Smooth muscle cell (in vitro differentiated cells): ENCODE data around the gene KIF3C. TPM values are rescaled to one million over a fixed set of nuclear protein-coding genes. Genes with fewer than 3 reads are reported as not detected.
"Not testable (repeated sequence)": the region's sequence is repeated elsewhere in the genome, so short reads cannot be mapped to it uniquely, and the experiment has no call there.

Experiments
- DNase-seq: peaks from one replicate; lab custom pipeline; 2025; ENCODE audit not compliant: unreplicated experiment; lab: John Stamatoyannopoulos, UW
- H2AFZ ChIP-seq: fragments of 200-600 bp; sonication (generic); 2 replicates; pipeline ENCODE4 v1.6.0; 2016; ENCODE audit warnings: antibody characterized with exemption, low read depth, mild to moderate bottlenecking
- H3F3A ChIP-seq: fragments of 200-600 bp; sonication (generic); 2 replicates; pipeline ENCODE4 v1.6.0; 2017; ENCODE audit warnings: antibody characterized with exemption, low read depth
- H3K27ac ChIP-seq: fragments of 200-600 bp; sonication (generic); 2 replicates; pipeline ENCODE4 v1.5.1; 2016; ENCODE audit warnings: low read depth, mild to moderate bottlenecking
- H3K27me3 ChIP-seq: fragments of 200-600 bp; sonication (generic); 2 replicates; pipeline ENCODE4 v1.6.1; 2016; ENCODE audit warnings: low read depth, mild to moderate bottlenecking
- H3K36me3 ChIP-seq: fragments of 200-600 bp; sonication (generic); 2 replicates; pipeline ENCODE4 v1.5.1; 2016; ENCODE audit warnings: low read depth
- H3K4me1 ChIP-seq: fragments of 200-600 bp; sonication (generic); 2 replicates; pipeline ENCODE4 v1.5.1; 2016; ENCODE audit warnings: low read depth
- H3K4me2 ChIP-seq: fragments of 200-600 bp; sonication (generic); 2 replicates; pipeline ENCODE4 v1.6.0; 2016; ENCODE audit warnings: mild to moderate bottlenecking
- H3K4me3 ChIP-seq: fragments of 200-600 bp; sonication (generic); 2 replicates; pipeline ENCODE4 v1.5.1; 2016; ENCODE audit warnings: mild to moderate bottlenecking
- H3K79me2 ChIP-seq: fragments of 200-600 bp; sonication (generic); 2 replicates; pipeline ENCODE4 v1.6.0; 2016; ENCODE audit warnings: low read depth, mild to moderate bottlenecking
- H3K9ac ChIP-seq: fragments of 200-600 bp; sonication (generic); 2 replicates; pipeline ENCODE4 v1.6.0; 2016; ENCODE audit warnings: low read depth
- H3K9me3 ChIP-seq: fragments of 200-600 bp; sonication (generic); replicated peaks from 2 replicates; pipeline ENCODE4 v1.5.1; 2016; ENCODE audit warnings: low read depth
- H4K20me1 ChIP-seq: fragments of 200-600 bp; sonication (generic); 2 replicates; pipeline ENCODE4 v1.6.0; 2016; ENCODE audit warnings: low read depth
- WGBS: methylation state at CpG from one replicate; pipeline ENCODE4 v1.1.7; 2016; ENCODE audit warnings: low lambda C conversion rate; 5-methylcytosine and 5-hydroxymethylcytosine counted together
- polyA plus RNA-seq: library from polyadenylated mRNA; unstranded; fragments of >200 nt; fragmentation: Nextera tagmentation; extraction: Ambion mirVana; gene quantifications from 2 replicates; pipeline ENCODE4 v1.2.1, GENCODE V29; 2016
- total RNA-seq: library from RNA; depleted of rRNA; stranded (reverse); fragments of >200 nt; gene quantifications from 2 replicates; pipeline ENCODE4 v1.2.3, GENCODE V29; 2014
- TF ChIP-seq, protein P1 (sequence below): fragments of 200-600 bp; sonication (generic); IDR thresholded peaks from 2 replicates; pipeline ENCODE4 v1.5.1; 2017; ENCODE audit warnings: borderline replicate concordance, mild to moderate bottlenecking, antibody characterized with exemption; ENCODE audit not compliant: insufficient read depth, poor library complexity, severe bottlenecking

Gene KIF3C
- total and polyA plus RNA-seq, 2 experiments from 2014 or later = 14.7 to 18.9 TPM

DNA sequence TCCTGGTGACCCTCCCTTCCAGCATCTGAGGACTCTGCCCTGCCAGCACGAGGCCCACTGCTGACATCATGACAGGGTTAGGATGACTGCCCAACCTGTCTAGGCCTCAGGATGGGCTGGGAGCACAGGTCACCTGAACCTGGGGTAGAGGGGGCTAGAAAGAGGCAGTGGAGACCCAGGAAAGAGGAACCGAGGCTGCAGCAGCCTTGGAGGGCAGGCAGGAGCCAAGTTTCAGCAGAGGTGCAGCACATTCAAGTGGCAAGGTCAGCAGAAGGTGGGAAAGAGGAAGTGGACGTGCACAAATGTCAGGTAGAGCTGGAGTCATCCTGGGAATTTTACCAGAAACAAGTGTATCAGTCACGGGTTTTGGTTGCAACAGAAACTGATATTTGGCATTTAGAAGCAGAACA is 37.9 kb upstream of the KIF3C start:
- H3K4me3 ChIP-seq = no peak overlapping the region
- no peaks in the 10 kb centered on the region for H4K20me1 ChIP-seq
- H3K4me2 ChIP-seq = no peak overlapping the region
- WGBS = 78% methylated on average over 4 of the region's 4 CpGs
- no peaks in the 10 kb centered on the region for H3K9me3 ChIP-seq
- DNase-seq = no peak
- H3K4me1 ChIP-seq = peaks cover 9% of the 10 kb centered on the region
- H3F3A ChIP-seq = no peaks in the 10 kb centered on the region
- no peaks in the 10 kb centered on the region for H3K79me2 ChIP-seq
- H3K27me3 ChIP-seq = no peaks in the 10 kb centered on the region
- no peaks in the 10 kb centered on the region for H3K36me3 ChIP-seq
- TF ChIP-seq, protein P1, sequence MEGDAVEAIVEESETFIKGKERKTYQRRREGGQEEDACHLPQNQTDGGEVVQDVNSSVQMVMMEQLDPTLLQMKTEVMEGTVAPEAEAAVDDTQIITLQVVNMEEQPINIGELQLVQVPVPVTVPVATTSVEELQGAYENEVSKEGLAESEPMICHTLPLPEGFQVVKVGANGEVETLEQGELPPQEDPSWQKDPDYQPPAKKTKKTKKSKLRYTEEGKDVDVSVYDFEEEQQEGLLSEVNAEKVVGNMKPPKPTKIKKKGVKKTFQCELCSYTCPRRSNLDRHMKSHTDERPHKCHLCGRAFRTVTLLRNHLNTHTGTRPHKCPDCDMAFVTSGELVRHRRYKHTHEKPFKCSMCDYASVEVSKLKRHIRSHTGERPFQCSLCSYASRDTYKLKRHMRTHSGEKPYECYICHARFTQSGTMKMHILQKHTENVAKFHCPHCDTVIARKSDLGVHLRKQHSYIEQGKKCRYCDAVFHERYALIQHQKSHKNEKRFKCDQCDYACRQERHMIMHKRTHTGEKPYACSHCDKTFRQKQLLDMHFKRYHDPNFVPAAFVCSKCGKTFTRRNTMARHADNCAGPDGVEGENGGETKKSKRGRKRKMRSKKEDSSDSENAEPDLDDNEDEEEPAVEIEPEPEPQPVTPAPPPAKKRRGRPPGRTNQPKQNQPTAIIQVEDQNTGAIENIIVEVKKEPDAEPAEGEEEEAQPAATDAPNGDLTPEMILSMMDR = no peak
- H2AFZ ChIP-seq = no peak overlapping the region
- H3K27ac ChIP-seq = no peak overlapping the region
- no peak overlapping the region for H3K9ac ChIP-seq

DNA sequence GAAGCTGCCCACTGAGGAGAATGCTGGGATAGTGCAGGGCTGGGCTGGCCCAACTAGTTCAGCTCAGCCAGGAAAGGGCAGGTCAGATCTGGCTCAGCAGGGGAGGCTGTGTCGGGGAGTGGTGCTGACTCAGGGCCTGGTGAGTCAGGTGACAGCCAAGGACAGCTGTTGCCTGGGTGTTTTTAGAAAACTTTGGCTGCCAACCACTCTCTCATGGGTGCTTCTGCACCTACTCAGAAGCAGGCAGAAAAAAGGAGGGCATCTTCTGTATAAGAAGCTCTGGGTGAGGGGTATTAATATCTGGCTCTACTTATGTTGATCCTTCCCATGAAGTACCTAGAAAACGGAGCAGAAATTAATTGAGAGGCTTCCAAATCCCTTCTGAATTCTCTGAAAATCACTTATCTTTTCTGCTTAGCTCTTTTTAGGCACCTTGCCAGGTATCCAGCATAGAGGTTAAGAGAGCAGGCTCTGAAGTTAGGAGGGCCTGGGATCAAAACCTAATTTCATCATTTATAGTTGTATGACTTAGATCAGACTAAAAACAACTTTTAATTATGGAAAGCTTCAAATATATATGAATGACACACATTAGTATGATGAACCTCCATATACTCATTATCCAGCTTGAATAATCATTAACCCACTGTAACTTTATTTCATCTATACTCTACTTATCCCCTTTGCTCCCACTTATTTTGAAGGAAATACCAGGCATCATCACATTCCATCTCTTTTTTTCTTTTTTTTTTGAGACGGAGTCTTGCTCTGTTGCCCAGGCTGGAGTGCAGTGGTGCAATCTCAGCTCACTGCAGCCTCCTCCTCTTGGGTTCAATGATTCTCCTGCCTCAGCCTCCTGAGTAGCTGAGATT is 36.1 kb upstream of the KIF3C start:
- Histone ChIP-seq H3K36me3 (no peaks in the 10 kb centered on the region), H3K27me3 (no peaks in the 10 kb centered on the region), H3K4me1 (peaks cover 9% of the 10 kb centered on the region), H3K79me2 (no peaks in the 10 kb centered on the region), H3F3A (peaks cover 2% of the 10 kb centered on the region), H3K9ac (peak overlapping the region; percentile 83), H3K9me3 (no peaks in the 10 kb centered on the region), H3K4me3 (no peak overlapping the region), H2AFZ (peak overlapping the region; percentile 40), H3K27ac (peak overlapping the region; percentile 95), H4K20me1 (no peaks in the 10 kb centered on the region), H3K4me2 (peak overlapping the region; percentile 51)
- WGBS = 54% methylated on average over 3 of the region's 3 CpGs
- peak; percentile 12 for DNase-seq
- TF ChIP-seq, protein P1 = no peak

DNA sequence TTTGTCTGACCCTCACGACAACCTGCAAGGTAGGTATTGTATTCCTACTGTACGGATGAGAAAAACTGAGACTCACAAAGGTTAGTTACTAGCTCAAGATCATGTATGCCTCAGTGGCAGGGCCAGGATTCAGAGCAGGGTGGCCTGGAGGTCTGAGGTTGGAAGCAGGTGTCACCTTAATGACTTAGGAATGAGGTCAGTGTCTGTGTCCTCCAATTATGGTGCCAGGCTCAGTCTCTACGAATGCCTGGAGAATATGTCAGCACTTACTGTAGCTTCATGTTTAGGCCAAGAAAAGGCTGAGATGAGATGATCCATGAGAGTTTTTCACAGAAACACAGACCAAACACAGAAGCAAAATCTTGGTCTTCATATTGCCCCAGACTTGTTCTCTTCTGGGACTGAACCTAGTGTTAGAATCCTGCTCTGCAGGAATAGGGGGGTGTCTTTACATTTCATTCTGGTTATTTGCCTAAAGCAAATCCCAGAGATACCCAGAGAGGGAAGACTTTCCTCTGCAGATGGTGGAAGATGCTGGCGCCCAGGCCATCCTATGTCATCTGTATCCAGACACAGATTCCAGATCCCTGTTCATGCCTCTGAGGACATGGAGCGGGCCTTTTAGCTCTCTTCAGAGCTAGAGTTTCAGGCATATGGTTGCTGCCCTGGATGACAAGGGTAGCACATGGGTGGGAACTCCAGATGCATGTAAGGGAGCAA is 35.3 kb upstream of the KIF3C start:
- H2AFZ ChIP-seq = peak overlapping the region; percentile 40
- WGBS = 85% methylated on average over 5 of the region's 5 CpGs
- no peak for DNase-seq
- H3K4me3 ChIP-seq = no peak overlapping the region
- no peaks in the 10 kb centered on the region for H3K27me3 ChIP-seq
- H3K27ac ChIP-seq = peak overlapping the region; percentile 95
- no peaks in the 10 kb centered on the region for H4K20me1 ChIP-seq
- H3K4me2 ChIP-seq = peak overlapping the region; percentile 51
- peaks cover 9% of the 10 kb centered on the region for H3K4me1 ChIP-seq
- peaks cover 4% of the 10 kb centered on the region for H3F3A ChIP-seq
- peak overlapping the region; percentile 83 for H3K9ac ChIP-seq
- TF ChIP-seq, protein P1 = no peak
- no peaks in the 10 kb centered on the region for H3K36me3 ChIP-seq
- H3K9me3 ChIP-seq = no peaks in the 10 kb centered on the region
- H3K79me2 ChIP-seq = no peaks in the 10 kb centered on the region

DNA sequence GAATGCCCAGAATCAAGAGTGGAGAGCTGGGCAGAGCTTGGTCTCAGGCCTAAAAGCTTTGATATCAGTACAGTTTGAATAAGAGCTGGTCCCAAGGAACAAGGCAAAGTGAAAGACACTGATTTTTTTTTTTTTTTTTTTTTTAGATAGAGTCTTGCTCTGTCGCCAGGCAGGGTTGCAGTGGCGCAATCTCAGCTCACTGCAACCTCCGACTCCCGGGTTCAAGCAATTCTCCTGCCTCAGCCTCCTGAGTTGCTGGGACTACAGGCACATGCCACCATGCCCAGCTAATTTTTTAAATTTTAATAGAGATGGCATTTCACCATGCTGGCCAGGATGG is 34.4 kb upstream of the KIF3C start:
- not testable (repeated sequence) for H3K9ac ChIP-seq

More for the DNA sequence above, 34.4 kb upstream of the KIF3C start:
- H3K36me3 ChIP-seq, H3K27me3 ChIP-seq, H4K20me1 ChIP-seq, H3K4me2 ChIP-seq, H3F3A ChIP-seq, H3K4me3 ChIP-seq, H3K9me3 ChIP-seq, DNase-seq, H3K79me2 ChIP-seq: not testable (repeated sequence)
- H2AFZ ChIP-seq = peak overlapping the region; percentile 34
- H3K27ac ChIP-seq = peak overlapping the region; percentile 95
- 90% methylated on average over 4 of the region's 4 CpGs for WGBS
- H3K4me1 ChIP-seq = peaks cover 16% of the 10 kb centered on the region
